ENCODE results near the gene DDX46.
A peak's percentile ranks its signal among the peaks of the same experiment; 100 is the strongest.
"Not testable (repeated sequence)": the region's sequence is repeated elsewhere in the genome, so short reads cannot be mapped to it uniquely, and the experiment has no call there.

The DDX46 gene

DNA sequence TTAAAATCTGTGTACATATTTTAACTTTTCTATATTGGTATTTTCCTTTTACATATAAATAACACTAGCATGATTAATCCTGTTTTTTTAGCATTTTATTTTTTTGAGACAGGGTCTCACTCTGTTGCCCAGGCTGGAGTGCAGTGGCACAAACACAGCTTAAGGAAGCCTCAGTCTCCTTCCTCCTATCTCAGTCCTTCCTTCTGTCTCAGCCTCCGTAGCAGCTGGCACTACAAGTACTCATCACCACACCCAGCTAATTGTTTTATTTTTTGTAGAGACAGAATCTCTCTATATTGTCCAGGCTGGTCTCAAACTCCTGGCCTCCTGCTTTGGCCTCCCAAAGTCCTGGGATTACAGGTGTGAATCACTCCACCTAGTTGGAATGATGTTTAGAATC is 85.7 kb downstream of the DDX46 start:
- H3K4me3 ChIP-seq (ENCODE audit: low read depth, low read length) = no peak overlapping the region

DNA sequence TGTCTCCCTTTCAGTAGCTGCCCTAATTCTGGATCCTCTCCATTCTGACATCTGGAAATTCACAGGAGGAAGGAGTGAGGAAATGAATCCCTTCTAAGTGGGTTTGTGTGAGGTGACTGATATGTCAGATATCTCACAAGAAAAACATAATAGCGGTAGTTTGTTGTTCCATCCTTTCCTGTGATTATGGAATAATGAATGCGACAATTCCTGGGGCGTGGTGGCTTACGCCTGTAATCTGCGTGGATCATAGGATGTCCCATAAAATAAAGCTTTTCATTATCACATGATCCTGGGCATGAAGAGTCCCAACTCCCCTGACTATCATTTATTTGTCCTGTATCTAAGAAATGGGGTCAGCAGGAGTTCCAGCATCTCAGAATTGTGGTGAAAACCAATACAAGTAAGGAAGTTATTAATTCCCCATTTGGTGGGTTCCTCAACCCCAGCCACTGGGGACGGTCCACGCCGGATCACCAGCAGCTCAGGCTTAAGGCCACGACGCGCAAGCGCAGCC is 86.8 kb downstream of the DDX46 start:
- TF ChIP-seq, protein P1, sequence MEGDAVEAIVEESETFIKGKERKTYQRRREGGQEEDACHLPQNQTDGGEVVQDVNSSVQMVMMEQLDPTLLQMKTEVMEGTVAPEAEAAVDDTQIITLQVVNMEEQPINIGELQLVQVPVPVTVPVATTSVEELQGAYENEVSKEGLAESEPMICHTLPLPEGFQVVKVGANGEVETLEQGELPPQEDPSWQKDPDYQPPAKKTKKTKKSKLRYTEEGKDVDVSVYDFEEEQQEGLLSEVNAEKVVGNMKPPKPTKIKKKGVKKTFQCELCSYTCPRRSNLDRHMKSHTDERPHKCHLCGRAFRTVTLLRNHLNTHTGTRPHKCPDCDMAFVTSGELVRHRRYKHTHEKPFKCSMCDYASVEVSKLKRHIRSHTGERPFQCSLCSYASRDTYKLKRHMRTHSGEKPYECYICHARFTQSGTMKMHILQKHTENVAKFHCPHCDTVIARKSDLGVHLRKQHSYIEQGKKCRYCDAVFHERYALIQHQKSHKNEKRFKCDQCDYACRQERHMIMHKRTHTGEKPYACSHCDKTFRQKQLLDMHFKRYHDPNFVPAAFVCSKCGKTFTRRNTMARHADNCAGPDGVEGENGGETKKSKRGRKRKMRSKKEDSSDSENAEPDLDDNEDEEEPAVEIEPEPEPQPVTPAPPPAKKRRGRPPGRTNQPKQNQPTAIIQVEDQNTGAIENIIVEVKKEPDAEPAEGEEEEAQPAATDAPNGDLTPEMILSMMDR (IDR thresholded peaks at IDR 0.05; ENCODE audit: low read depth, low read length) = no peak
- H3K4me3 ChIP-seq (ENCODE audit: low read depth, low read length) = peak overlapping the region; percentile 95

More for the DNA sequence above, 85.7 kb downstream of the DDX46 start:
- TF ChIP-seq, protein P1 (IDR thresholded peaks at IDR 0.05; ENCODE audit: low read depth, low read length) = no peak

DNA sequence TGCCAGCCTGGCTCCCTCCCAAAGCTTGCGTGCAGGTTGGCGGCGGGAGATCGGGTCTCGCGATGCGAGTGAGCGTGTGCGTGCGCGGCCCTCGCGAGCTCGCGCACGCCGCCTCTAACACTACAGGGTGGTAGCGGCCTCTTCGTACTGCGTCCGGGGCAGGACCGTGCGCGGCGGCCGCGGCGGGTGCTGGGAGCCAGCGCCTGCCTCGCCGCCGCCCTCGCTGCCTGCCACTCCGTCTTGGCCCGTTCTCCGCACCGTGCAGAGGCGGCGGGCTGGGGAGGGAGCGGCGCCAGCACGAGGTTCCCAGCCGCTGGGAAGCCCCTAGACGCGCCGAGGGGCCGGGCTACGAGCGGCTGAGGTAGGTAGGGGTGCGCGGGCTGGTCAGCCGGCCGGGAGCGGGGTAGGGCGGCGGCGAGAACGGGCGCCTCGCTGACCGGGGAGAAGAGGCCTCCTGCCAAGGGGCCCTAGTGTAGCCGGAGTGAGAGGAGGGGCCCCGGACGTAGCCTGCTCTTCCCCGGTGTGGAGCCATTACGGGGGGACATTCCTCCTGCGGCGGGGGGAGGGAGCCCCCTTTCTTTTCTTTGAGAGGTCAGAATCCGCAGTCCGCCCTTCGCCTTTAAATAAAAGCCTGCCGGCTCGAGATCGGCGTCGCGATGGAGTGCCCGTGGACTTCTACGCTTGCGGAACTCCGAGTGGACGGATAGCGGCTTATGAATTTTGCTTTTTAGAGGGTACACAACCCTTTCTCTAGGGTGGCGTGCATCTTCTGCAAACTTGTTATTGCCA is 87.5 kb downstream of the DDX46 start, which contains the start of gene C5orf24:
TSS of gene C5orf24 (plus strand) at position 117 of the 789 bp plus-strand sequence. CDS start 8,933 bp downstream, outside the sequence.
- TF ChIP-seq, protein P1 (IDR thresholded peaks at IDR 0.05; ENCODE audit: low read depth, low read length) = no peak

DNA sequence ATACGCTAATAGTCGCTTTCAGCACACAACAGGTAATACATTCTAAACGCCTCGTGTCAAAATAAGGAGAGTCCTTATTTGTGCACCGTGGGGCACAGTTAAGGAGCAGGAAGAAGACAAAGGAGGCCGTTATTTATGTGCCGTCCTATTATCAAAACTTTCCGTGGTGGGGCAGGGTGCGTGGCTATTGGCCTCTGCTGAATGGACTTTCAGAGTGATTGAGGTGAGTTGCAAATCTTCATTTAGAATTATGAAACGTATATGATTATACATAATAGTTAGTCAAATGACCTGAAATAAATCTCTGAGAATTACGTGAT is 88.0 kb downstream of the DDX46 start:
- peak overlapping the region; percentile 95 for H3K4me3 ChIP-seq (ENCODE audit: low read depth, low read length)
- TF ChIP-seq, protein P1 (IDR thresholded peaks at IDR 0.05; ENCODE audit: low read depth, low read length) = no peak

More for the DNA sequence above, 87.5 kb downstream of the DDX46 start, which contains the start of gene C5orf24:
- peak within 1 kb of the TSS; percentile 95 for H3K4me3 ChIP-seq (ENCODE audit: low read depth, low read length)

DNA sequence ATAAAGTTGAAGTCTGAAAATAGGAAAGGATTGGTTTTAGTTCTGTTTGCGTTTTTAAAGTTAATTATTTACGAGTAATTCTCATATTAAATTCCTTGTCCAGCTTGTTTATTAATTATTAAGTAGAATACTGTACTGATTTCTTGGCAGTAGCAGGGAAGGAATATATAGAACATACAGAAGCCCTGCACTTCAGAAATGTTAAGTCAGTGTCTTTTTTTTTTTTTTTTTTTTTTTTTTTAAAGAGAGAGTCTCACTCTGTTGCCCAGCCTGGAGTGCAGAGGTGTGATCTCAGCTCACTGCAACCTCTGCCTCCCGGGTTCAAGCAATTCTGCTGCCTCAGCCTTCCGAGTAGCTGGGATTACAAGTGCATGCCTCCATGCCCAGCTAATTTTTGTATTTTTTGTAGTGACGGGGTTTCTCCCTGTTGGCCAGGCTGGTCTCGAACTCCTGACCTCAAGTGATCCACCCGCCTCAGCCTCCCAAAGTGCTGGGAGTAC is 90.9 kb downstream of the DDX46 start:
- not testable (repeated sequence) for H3K4me3 ChIP-seq (ENCODE audit: low read depth, low read length)

DNA sequence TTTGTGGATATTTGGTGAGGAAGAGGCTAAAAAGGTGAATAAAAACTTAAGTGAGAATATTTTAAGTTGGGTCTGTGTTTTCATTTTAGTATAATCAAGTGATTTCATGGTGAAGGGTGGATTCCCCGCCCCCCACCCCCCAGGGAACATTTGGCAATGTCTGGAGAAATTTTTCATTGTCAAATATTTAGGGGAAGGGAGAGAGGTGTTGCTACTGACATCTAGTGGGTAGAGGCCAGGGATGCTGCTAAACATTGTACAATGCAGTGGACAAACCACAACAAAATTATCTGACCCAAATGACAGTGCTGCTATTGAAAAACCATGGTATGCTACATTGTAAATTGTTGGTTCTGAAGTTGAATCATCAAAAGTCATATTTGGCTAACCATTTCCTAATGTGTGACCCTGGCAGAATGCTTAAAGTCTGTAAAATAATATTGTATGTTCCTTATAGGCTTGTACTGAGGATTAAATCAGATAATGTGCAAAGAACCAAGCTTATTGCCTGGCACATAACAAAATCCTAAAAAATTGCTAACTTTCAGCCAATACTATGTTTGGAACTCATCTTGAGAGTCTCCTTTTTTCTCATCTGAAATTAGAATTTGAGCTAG is 92.8 kb downstream of the DDX46 start:
- no peak overlapping the region for H3K4me3 ChIP-seq (ENCODE audit: low read depth, low read length)
- TF ChIP-seq, protein P1 (IDR thresholded peaks at IDR 0.05; ENCODE audit: low read depth, low read length) = peak; percentile 47

DNA sequence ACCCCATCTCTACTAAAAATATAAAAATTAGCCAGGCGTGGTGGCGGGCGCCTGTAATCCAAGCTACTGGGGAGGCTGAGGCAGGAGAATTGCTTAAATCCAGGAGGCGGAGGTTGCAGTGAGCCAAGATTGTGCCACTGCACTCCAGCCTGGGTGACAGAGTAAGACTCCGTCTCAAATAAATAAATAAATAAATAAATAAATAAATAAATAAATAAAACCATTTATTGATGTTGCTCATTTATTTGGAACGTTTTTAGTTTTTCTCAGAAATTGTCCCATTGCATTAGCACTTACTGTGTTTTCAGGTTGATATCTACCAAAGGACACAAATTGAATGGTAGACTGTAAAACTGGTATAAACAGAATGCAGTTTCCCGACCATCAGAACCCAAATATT is 97.9 kb downstream of the DDX46 start:
- not testable (repeated sequence) for H3K4me3 ChIP-seq (ENCODE audit: low read depth, low read length)

DNA sequence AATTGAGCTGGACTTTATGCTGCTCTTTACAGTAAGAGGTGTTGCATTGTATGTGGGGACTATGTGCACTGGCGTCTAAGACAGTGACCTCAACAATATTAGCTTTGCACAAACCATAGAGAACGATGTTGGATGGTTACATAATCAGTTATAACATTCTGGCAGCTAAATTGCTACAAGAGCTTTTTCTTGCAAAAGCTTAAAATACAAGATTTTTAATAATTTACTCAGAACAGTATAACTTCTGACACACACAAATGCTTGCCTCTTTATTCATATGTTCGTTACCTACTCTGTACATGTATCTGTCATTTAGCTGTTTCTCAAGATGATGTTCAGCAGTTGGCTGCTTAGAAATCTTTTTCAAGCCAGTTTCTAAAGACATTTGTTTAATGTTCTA is 98.8 kb downstream of the DDX46 start:
- no peak overlapping the region for H3K4me3 ChIP-seq (ENCODE audit: low read depth, low read length)
- TF ChIP-seq, protein P1 (IDR thresholded peaks at IDR 0.05; ENCODE audit: low read depth, low read length) = no peak

Data from WI38 (cell line).